Loucy (cell line): ENCODE results near the gene C10orf62.
"Not testable (repeated sequence)": the region's sequence is repeated elsewhere in the genome, so short reads cannot be mapped to it uniquely, and the experiment has no call there.

Experiments used
- H2AFZ ChIP-seq: fragments of 200-600 bp; sonication (generic); 2 replicates; pipeline ENCODE4 v1.6.0; 2016; ENCODE audit warnings: antibody characterized with exemption, mild to moderate bottlenecking, low read length, moderate library complexity
- H3F3A ChIP-seq: fragments of 200-600 bp; 2 replicates; pipeline ENCODE4 v1.6.0; 2016; ENCODE audit warnings: antibody characterized with exemption, low read depth, mild to moderate bottlenecking
- H3K27me3 ChIP-seq: fragments of 200-600 bp; sonication (generic); 2 replicates; pipeline ENCODE4 v1.6.1; 2014; ENCODE audit warnings: low read length, mild to moderate bottlenecking; ENCODE audit not compliant: insufficient read depth, poor library complexity, severe bottlenecking
- H3K36me3 ChIP-seq: fragments of 200-600 bp; sonication (generic); 2 replicates; pipeline ENCODE4 v1.6.1; 2016; ENCODE audit warnings: low read length; ENCODE audit not compliant: insufficient read depth
- H3K4me1 ChIP-seq: fragments of 200-600 bp; sonication (generic); 2 replicates; pipeline ENCODE4 v1.5.1; 2014; ENCODE audit warnings: low read length, mild to moderate bottlenecking; ENCODE audit not compliant: insufficient read depth, poor library complexity, severe bottlenecking
- H3K4me2 ChIP-seq: fragments of 200-600 bp; sonication (generic); 2 replicates; pipeline ENCODE4 v1.6.0; 2014; ENCODE audit warnings: antibody characterized with exemption, low read length, low read depth, mild to moderate bottlenecking; ENCODE audit not compliant: poor library complexity, severe bottlenecking
- H3K4me3 ChIP-seq: fragments of 200-600 bp; sonication (generic); 2 replicates; pipeline ENCODE4 v1.5.1; 2014; ENCODE audit warnings: low read length, mild to moderate bottlenecking, mixed read lengths; ENCODE audit not compliant: poor library complexity, severe bottlenecking
- H3K79me2 ChIP-seq: fragments of 200-600 bp; sonication (generic); 2 replicates; pipeline ENCODE4 v1.6.1; 2014; ENCODE audit warnings: low read length; ENCODE audit not compliant: insufficient read depth
- H3K9ac ChIP-seq: fragments of 200-600 bp; sonication (generic); 2 replicates; pipeline ENCODE4 v1.6.0; 2014; ENCODE audit warnings: mild to moderate bottlenecking, low read depth, low read length, moderate library complexity; ENCODE audit not compliant: poor library complexity, severe bottlenecking
- H3K9me2 ChIP-seq: fragments of 200-600 bp; sonication (generic); replicated peaks from 2 replicates; pipeline ENCODE4 v1.6.1; 2016; ENCODE audit warnings: low read depth, low read length, mixed read lengths
- H3K9me3 ChIP-seq: fragments of 200-600 bp; sonication (generic); 2 replicates; pipeline ENCODE4 v1.6.1; 2014; ENCODE audit warnings: mild to moderate bottlenecking, antibody characterized with exemption, low read length, low read depth; ENCODE audit not compliant: insufficient read depth
- H4K20me1 ChIP-seq: fragments of 200-600 bp; sonication (generic); 2 replicates; pipeline ENCODE4 v1.6.0; 2014; ENCODE audit warnings: antibody characterized with exemption, low read length, mild to moderate bottlenecking; ENCODE audit not compliant: insufficient read depth, poor library complexity, severe bottlenecking
- EZH2phosphoT487 ChIP-seq: fragments of 200-600 bp; IDR thresholded peaks from 2 replicates; pipeline ENCODE4 v1.6.1; 2018; ENCODE audit warnings: antibody characterized with exemption, mild to moderate bottlenecking, moderate library complexity, borderline replicate concordance
- TF ChIP-seq, protein P1 (sequence below): fragments of 200-600 bp; sonication (generic); conservative IDR thresholded peaks from 2 replicates; pipeline ENCODE4 v1.5.1; 2014; ENCODE audit warnings: mild to moderate bottlenecking, antibody characterized with exemption, low read length

The C10orf62 gene

DNA sequence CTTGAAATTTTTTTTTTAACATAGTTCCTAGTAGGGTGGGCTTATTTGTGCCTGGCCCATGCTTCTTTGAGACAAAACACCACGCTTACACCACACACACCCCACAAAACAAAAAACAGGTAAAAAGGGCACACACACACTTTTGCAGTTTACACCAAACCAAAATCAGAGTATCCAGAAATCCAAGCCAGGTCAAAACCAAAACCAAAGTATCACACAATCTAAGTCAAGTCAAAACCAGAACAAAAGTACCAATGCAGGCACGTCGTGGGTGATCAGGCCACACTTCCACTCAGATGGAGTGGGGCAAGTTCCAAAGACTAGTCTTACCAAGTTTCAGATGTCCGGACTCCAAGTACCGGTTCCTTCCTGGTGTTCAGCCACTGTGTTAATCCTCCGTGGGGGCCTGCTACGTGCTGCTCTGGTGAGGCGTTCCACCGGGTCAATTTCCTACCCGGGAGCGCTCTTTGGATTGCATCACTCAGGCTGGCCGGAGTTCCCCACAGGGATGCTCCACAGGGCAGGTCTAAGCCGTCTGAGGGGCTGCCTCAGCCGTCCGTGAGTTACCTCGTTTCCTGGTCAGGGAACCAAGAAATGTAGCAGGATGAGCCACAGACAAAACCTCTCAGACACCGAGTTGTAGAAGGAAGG lies 28.7 kb upstream of the C10orf62 start:
- H3K79me2 ChIP-seq, H3K9me3 ChIP-seq, H3K36me3 ChIP-seq, H3K4me3 ChIP-seq, H3K4me2 ChIP-seq, H2AFZ ChIP-seq, H3F3A ChIP-seq, H3K9me2 ChIP-seq, H3K9ac ChIP-seq, H3K27me3 ChIP-seq, H3K4me1 ChIP-seq, H4K20me1 ChIP-seq: not testable (repeated sequence)

DNA sequence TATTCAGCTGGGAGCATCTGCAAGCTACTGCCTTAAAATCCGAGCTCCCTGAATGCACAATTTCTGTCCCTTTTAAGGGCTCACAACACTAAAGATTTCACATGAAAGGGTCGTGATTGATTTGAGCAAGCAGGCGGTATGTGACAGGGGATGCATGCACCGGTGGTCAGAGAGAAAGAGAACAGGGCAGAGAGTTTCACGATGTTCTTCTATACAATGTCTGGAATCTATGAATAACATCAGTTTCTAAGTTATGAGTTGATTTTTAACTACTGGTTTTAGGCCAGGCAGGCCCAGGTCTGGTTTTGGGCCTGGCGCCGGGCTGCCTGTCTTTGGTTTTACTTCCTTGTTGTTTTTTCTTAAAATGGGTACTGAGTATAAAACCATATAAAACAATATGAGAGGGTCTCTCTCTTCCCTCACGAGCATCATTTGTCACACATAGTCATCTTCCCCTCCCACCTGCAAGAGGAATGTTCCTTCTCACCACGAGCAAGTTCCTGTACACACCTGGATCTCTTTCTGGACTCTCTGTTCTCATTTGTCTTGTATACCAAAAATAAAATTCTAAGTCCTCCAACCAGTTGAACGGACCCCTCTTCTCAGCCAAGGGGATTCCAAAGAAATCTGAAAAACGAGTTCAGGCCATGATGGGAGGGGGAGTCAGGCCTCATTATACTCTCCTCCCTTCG lies 28.0 kb upstream of the C10orf62 start:
- H3K4me2 ChIP-seq, H3K4me3 ChIP-seq, H3K9ac ChIP-seq, H3K79me2 ChIP-seq, H2AFZ ChIP-seq, H3K27me3 ChIP-seq, H3K36me3 ChIP-seq, H3K9me3 ChIP-seq, H3F3A ChIP-seq, H4K20me1 ChIP-seq, H3K4me1 ChIP-seq, H3K9me2 ChIP-seq: not testable (repeated sequence)

GRCh38 chr10:97562329-97562728 lies 27.2 kb upstream of the C10orf62 start:
- H3K36me3 ChIP-seq, H3F3A ChIP-seq, H3K9ac ChIP-seq, H3K79me2 ChIP-seq, H3K4me2 ChIP-seq, H3K27me3 ChIP-seq, H4K20me1 ChIP-seq, H3K4me3 ChIP-seq, H3K9me3 ChIP-seq, H3K4me1 ChIP-seq, H2AFZ ChIP-seq, H3K9me2 ChIP-seq: not testable (repeated sequence)

DNA sequence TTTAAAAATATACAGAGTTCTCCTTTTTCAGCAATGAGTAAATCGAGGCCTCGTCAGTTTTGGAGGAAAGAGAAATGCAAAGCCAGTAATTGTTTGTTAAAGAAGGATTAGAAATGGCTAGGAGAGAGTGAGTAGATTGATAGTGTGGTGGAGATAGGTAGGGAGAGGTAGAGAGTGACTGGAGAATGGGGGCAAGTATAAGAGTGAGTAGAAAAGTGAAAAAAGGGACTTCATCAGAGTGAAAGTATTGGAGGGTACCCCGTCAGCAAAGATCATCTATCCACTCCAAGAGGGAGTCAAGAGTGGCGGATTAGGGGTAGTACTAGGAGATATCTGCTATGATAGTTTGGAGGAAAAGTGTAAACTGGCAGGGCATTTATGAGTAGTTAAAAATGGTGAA lies 26.2 kb upstream of the C10orf62 start:
- Histone ChIP-seq H3K9ac (no peak overlapping the region), H3K9me2 (no peaks in the 10 kb centered on the region), H3K4me2 (no peak overlapping the region), H3K4me1 (no peaks in the 10 kb centered on the region), H2AFZ (no peak overlapping the region), H3K79me2 (no peaks in the 10 kb centered on the region), H3K9me3 (no peaks in the 10 kb centered on the region), H4K20me1 (no peaks in the 10 kb centered on the region), H3F3A (no peaks in the 10 kb centered on the region), H3K4me3 (no peak overlapping the region), H3K27me3 (no peaks in the 10 kb centered on the region), H3K36me3 (no peaks in the 10 kb centered on the region)
- TF ChIP-seq, protein P1, sequence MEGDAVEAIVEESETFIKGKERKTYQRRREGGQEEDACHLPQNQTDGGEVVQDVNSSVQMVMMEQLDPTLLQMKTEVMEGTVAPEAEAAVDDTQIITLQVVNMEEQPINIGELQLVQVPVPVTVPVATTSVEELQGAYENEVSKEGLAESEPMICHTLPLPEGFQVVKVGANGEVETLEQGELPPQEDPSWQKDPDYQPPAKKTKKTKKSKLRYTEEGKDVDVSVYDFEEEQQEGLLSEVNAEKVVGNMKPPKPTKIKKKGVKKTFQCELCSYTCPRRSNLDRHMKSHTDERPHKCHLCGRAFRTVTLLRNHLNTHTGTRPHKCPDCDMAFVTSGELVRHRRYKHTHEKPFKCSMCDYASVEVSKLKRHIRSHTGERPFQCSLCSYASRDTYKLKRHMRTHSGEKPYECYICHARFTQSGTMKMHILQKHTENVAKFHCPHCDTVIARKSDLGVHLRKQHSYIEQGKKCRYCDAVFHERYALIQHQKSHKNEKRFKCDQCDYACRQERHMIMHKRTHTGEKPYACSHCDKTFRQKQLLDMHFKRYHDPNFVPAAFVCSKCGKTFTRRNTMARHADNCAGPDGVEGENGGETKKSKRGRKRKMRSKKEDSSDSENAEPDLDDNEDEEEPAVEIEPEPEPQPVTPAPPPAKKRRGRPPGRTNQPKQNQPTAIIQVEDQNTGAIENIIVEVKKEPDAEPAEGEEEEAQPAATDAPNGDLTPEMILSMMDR = no peak
- TF ChIP-seq EZH2phosphoT487 = no peak
